GM21619 (cell line): Measurements from ENCODE around the gene CPT1B.
"Not testable (repeated sequence)": the region's sequence is repeated elsewhere in the genome, so short reads cannot be mapped to it uniquely, and the experiment has no call there.

ENCODE experiments used
- ATAC-seq: cut with Tn5 transposase; IDR thresholded peaks from one replicate; pipeline ENCODE4 v1.9.1; 2021; ENCODE audit not compliant: unreplicated experiment

CPT1B gene

GRCh38 chr22:50610041-50610451, 31.8 kb upstream of the CPT1B start:
- no peak for ATAC-seq

GRCh38 chr22:50609599-50609998, 31.4 kb upstream of the CPT1B start:
- no peak for ATAC-seq

- no peak for ATAC-seq
Observed at GRCh38 chr22:50608996-50609395, 30.8 kb upstream of the CPT1B start.

- ATAC-seq: not testable (repeated sequence)
Observed at GRCh38 chr22:50608058-50608840, 30.0 kb upstream of the CPT1B start.

GRCh38 chr22:50607659-50608020, 29.4 kb upstream of the CPT1B start:
- ATAC-seq: no peak

GRCh38 chr22:50606946-50607658, 28.9 kb upstream of the CPT1B start:
- ATAC-seq: no peak

- no peak for ATAC-seq
Observed at GRCh38 chr22:50606165-50606945, 28.1 kb upstream of the CPT1B start.

GRCh38 chr22:50605613-50606074, 27.4 kb upstream of the CPT1B start:
- no peak for ATAC-seq

GRCh38 chr22:50605002-50605612, 26.9 kb upstream of the CPT1B start:
- no peak for ATAC-seq

- no peak for ATAC-seq
Observed at GRCh38 chr22:50604256-50605001, 26.2 kb upstream of the CPT1B start.

- ATAC-seq: no peak
Observed at GRCh38 chr22:50603511-50604255, 25.5 kb upstream of the CPT1B start.

GRCh38 chr22:50602338-50602700, 24.1 kb upstream of the CPT1B start:
- no peak for ATAC-seq

GRCh38 chr22:50601669-50602337, 23.6 kb upstream of the CPT1B start:
- ATAC-seq: no peak

- no peak for ATAC-seq
Observed at GRCh38 chr22:50600967-50601668, 22.9 kb upstream of the CPT1B start.

GRCh38 chr22:50600538-50600937, 22.3 kb upstream of the CPT1B start, which contains the start of gene MAPK8IP2:
TSS of gene MAPK8IP2 (plus strand) at chr22:50600793. CDS start at chr22:50600819, 26 bp downstream.
- ATAC-seq: no peak

GRCh38 chr22:50599816-50600455, 21.7 kb upstream of the CPT1B start:
- ATAC-seq: no peak

- ATAC-seq: no peak
Observed at GRCh38 chr22:50597097-50597496, 18.9 kb upstream of the CPT1B start.

- ATAC-seq: no peak
Observed at GRCh38 chr22:50595189-50595588, 17.0 kb upstream of the CPT1B start.
